ENCODE data around the gene RBBP8NL.

GRCh38 chr20:62370115-62370806 is 57.1 kb downstream of the RBBP8NL start:
- TF ChIP-seq CTCF (IDR thresholded peaks at IDR 0.05) (no peak), POLR2A (IDR thresholded peaks at IDR 0.05) (no peak)
